Measurements from ENCODE around the gene PLPPR2.

DNA sequence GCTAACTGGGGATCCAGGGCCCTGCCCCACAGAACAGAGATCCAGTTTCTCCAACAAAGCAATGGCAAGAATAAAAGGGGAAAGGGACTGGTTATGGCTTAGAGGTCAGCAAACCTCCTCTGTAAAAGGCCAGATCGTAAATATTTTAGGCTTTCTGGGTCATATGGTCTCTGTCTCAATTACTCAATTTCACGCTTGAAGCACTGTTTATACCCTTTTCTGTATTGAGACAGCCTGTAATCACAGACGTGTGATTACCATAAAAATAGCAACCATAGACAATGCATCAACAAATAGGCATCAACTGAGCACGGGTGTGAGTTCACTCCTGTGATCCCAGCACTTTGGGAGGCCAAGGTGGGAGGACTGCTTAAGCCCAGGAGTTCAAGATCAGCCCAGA lies 25.1 kb upstream of the PLPPR2 start:
- TF ChIP-seq, protein P1, sequence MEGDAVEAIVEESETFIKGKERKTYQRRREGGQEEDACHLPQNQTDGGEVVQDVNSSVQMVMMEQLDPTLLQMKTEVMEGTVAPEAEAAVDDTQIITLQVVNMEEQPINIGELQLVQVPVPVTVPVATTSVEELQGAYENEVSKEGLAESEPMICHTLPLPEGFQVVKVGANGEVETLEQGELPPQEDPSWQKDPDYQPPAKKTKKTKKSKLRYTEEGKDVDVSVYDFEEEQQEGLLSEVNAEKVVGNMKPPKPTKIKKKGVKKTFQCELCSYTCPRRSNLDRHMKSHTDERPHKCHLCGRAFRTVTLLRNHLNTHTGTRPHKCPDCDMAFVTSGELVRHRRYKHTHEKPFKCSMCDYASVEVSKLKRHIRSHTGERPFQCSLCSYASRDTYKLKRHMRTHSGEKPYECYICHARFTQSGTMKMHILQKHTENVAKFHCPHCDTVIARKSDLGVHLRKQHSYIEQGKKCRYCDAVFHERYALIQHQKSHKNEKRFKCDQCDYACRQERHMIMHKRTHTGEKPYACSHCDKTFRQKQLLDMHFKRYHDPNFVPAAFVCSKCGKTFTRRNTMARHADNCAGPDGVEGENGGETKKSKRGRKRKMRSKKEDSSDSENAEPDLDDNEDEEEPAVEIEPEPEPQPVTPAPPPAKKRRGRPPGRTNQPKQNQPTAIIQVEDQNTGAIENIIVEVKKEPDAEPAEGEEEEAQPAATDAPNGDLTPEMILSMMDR (IDR thresholded peaks at IDR 0.05), result no peak
- no peak for TF ChIP-seq EP300 (IDR thresholded peaks at IDR 0.05)

Measured in suprapubic skin (tissue), 3 donors.